Right kidney (tissue), 9 donors: Measurements from ENCODE around the gene KHDC3L.
A peak's percentile ranks its signal among the peaks of the same experiment; 100 is the strongest.

Experiments used
- DNase-seq: peaks from one replicate; pipeline ENCODE4 v3.0.0-alpha.2; 2016
- long read RNA-seq, 8 donors: transcript quantifications; one replicate each; lab custom pipeline, GENCODE V29; 2026

The KHDC3L gene, protein sequence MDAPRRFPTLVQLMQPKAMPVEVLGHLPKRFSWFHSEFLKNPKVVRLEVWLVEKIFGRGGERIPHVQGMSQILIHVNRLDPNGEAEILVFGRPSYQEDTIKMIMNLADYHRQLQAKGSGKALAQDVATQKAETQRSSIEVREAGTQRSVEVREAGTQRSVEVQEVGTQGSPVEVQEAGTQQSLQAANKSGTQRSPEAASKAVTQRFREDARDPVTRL
- long read RNA-seq, donor 1, result 0 reads
- long read RNA-seq, donor 2, result 0 reads
- long read RNA-seq, donor 3, result 0 reads
- long read RNA-seq, donor 4, result 0 reads
- long read RNA-seq, donor 5, result 0 reads
- long read RNA-seq, donor 6, result 0 reads
- long read RNA-seq, donor 7, result 0 reads
- long read RNA-seq, donor 8, result 0 reads

DNA sequence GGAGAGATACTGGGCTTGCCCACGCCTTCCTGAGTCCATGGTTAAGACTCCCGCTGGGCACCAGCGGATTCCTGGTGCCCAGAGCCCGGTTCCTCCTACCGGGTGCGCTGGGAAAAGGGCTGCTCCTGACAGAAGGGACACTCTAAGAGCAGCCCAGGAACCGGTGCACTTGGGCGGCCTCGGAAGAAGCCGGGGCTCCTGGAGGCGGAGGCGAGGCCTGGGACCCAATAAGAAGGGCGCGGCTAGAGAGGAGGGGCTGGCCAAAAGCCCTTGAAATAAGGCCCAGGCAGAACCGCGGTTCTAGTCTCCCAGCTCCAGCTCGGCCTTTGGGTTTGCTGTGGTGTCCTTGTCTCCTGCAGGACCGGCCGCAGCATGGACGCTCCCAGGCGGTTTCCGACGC is at the start of gene KHDC3L:
Gene KHDC3L (plus strand): TSS at position 301 of the 400 bp plus-strand sequence. CDS start 72 bp downstream, at position 373.
- DNase-seq, result no peak

DNA sequence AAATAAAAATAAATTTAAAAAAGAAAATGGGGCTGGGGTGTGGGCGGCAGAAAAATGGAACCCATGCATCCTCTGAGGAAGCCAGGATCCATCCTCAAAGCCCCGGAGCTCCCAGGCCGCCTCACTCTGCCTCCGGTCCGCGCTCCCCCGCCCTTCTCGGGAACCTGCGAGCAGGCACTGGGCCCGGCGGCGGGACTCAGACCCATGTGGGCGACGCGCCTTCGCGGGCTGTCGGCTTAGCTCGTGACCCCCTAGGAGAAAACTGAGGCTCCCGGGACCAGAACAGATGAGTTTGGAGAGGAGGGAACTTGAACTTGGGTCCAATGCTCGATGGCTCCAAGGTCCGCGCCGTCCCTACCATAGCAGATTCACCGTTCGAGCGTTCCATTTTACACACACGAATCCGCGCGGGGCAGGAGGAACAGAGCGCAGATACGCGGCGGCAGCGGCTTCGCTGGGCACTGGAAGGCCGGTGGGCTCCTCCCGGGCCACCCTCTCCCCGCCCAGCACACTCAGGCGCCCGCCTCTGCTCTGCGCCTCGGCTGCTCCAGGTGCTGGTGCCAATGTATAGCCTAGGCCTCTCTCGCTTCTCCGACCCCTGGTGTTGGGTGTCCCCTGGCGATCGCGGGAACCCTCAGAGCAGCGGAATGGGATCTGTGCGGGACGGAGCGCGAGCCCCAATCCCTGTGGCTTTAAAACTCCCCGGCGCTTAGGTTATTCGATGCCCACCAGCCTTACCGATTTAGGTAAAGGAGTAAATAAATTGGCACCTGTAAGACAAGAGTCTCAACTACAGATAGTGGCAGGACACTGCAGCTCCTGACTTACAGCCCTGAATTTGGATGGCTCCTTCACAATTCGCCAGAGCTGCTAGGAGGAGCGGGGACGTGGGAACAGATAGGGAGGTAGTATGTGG is 47.6 kb upstream of the KHDC3L start:
- DNase-seq, result peak; percentile 58

DNA sequence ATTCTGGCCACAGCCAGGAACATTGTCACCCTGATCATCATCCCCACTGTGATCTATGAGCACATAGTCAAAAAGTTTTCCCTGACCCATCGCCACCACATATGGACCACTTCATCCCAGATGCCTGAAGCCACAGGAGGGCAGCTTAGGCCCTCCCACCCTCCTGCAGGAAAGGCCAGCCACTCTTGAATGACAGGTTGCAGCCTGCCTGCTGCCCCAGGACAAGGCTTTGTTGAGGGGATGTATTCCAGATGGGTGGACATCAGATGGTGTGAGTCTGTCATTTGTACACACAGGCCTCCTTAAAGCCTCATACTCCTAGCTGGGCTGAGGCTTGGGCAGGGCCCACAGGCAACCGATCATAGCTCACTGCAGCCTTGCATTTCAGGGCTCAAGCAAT is 39.1 kb upstream of the KHDC3L start:
- no peak for DNase-seq

DNA sequence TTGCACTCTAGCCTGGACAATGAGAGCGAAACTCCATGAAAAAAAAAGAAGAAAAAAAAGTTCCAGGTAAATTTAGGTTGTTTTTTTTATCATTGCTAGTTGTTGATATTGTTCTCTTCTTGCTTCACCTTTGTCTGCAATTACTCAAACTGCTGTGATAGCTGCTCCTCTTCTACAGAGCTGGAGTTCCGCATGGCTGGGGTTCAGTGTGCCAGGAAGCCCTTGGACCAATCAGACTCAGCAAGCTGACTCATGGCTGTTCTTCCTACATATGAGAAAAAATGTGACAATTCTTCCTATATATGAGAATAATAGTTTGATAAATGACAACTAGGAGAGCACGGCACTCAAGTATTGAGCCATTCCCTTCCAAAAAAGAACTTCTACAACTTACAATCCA is 36.8 kb upstream of the KHDC3L start:
- no peak for DNase-seq

DNA sequence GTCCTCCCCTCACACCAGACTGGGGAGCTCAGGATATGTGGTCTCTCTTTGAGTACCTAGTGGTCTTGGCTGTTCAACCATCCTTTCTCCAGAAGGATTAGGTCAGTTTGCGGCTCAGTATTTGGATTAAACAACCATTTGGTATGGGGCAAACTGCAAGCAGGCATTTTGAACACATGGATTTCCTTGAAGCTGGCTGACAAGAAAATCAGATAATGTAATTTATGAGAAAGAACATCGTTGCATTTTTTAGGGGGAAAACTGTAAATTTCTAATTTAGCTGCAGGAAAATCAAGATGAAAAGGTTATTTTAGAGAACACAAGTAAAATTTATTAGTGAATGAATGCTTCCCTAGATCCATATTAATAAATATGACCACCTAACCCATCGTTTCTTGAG is 33.7 kb upstream of the KHDC3L start:
- no peak for DNase-seq

DNA sequence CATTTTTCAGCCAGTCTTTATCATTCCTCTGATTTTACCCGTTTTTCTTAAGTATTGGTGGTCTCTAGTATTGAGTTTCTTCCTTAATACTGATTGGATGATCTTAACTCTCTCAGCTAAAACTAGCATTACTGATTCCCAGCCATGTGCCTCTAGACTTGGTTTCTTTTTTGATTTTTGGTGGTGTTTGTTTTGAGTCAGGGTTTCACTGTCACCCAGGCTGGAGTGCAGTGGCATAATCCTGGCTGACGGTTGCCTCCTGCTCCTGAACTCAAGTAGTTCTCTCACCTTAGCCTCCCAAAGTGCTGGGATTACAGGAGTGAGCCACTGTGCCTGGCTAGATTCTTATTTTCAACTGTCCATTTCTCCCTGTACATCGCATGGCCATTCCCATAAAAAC is 33.3 kb upstream of the KHDC3L start:
- DNase-seq, result no peak

DNA sequence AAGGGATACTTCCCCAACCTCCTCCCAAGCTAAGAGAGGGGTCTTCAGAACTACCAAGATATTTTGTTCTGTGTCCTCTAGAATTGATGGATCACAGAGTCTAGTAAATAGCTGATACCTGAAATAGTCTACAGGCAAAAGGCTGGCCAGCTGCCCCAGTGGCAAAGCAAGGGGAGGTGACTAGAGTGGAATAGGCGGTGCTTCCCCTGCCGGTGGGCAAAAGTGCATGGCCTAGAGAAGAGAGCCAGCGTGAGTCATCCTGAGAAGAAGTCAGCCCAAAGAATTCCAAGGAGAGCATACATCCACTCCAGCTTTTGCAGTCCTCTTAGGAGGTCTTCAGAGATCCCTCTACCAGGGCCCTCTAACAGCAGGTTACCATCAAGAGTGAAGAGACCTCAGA is 23.1 kb upstream of the KHDC3L start:
- DNase-seq, result no peak

DNA sequence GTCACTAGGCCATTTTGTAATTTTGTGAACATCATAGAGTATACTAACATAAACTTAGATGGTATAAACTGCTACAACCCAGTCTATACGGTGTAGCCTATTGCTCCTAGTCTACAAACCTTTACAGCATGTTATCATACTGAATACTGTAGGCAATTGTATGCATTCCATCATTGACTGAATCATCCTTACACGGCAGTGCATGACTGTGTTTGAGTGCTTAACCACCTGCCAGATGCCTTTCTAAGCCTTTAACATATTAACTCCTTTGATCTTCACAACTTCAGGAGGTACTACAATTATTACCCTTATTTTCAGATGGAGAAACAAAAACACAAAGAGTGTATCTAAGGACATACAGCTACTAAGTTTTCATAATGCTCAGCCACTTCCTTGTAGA is 22.4 kb upstream of the KHDC3L start:
- no peak for DNase-seq

DNA sequence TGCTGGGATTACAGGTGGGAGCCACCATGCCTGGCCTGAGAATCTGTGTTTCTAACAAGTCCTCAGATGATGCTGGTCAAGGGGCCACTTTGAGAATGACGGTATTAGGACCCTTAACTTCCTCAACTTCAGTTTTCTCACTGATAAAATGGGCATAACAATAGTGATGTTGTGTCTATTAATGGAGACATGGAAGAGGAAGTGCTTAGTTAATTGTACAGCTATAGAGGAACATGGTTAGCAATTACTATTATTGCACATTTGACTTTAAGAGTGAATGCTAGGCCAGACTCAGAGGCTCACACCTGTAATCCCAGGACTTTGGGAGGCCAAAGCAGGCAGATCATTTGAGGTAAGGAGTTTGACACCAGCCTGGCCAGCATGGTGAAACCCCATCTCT is 21.1 kb upstream of the KHDC3L start:
- no peak for DNase-seq

DNA sequence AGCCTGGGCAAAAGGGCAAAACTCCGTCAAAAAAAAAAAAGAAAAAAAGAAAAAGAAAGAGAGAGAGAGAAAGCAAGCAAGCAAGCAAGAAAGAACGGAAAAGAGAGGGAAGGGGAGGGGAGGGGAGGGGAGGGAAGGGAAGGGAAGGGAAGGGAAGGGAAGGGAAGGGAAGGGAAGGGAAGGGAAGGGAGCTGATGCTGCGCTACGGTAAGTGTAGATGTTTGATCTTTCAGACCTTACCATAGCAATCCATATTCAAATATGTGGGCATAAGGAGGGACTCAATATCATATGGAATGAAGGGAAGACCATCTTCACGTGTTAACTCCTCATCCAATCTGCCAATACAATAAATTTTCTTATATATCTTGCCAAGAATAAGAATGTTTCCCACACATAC is 20.3 kb upstream of the KHDC3L start:
- DNase-seq, result no peak

DNA sequence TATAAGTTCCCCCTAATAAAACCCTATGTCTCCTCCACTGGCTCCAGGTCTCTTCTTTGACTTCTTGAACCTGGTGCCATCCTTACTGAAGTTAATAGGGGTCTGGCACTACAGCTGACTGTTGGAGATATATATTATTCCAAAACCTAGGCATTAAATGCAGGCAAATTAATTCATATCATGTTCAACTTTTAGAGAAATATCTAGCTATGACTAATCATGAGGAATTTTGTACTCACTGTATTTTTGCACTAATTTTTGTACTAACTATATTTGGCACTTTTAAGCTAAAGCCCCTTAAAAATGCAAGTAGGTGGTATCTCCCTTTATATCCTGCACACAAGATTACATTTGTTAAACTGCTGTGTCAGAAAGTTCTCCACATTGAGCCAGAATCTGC is 19.3 kb upstream of the KHDC3L start:
- no peak for DNase-seq

DNA sequence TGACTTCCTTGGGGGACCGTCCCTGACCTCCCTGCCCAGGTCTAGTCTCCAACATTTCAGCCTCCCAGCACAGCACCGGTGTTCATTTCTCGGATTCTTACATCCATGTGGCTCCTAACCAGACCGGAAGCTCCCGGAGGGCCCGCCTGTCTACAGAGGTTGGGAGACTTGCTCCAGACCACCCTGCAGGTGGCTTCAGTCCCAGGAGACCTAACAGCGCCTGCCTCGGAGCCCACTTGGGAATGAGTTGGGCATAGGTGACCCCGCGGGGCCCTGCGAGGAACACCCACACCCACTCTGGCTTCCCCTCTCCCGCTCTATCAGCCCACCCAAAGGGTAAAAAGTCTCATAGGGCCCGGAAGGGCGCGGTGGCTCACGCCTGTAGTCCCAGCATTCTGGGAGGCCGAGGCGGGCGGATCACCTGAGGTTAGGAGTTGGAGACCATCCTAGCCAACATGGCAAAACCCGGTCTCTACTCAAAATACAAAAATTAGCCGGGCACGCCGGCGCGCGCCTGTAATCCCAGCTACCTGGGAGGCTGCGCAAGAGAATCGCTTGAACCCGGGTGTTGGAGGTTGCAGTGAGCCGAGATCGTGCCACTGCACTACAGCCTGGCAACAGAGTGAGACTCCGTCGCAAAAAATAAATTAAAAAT is 13.8 kb upstream of the KHDC3L start:
- no peak for DNase-seq

DNA sequence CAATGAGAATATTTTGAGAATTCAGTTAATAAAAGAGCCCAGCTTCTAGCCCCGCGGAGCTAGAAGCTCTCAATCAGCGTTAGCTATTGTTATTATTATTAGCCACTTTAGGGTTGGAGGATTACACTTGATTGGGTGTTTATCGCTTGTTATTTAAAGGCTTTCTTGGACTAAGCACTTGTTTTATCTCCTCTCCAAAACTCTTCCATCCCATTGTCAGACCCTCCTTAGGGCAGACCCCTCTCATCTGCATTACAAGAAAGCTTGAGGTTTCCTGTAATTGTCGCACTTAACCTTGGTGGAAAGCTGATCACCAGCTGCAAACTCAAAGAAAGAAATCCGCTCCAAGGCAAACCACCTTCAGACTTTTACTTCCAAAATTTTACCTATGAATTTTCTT is 13.1 kb upstream of the KHDC3L start:
- no peak for DNase-seq

DNA sequence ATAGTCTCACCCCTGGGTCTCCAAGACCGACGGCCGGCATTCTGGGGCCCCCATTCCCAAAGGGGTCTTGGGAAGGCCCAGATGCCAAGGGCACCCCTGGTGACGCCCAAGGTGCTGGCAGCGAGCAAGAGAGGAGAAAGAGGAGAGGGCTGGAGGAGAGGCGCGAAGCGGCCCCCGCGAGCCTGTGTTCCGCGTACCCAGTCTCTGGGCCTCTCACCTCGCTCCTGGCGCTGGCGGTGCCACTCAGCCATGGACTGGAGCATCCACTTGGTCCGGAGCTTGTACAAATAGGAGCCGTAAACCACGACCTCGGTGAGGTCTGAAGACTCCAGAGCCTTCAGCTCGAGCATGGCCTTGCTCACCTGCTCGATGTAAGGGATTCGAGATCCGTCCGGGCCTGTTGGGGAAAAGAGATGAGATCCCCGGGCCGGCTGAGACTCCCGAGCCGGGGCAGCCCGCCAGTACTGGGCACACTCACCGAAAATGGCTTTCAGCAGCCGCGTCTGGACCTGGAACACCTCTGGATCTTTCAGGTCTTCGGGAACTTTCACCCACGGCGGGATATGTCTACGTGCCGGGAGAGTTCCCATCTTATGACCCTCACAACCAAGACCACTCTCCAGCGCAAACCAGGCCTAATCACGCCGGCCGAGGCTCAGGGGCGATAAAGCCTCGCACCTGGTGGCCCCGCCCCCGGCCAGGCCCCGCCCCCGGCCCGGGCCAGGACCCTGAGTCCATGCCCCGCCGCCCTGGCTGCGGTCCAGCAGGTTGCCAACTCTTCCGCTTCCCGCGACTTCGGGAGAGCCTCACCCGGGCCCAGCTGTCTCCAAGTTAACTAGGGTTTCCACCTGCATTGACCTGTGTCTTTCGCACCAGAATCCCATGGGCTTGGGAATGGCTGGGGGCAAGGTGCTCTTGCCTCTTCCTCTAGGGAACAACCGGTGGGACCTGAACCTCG is 8.5 kb upstream of the KHDC3L start, which contains the start of gene DPPA5:
Gene DPPA5 (minus strand): TSS at position 641 of the 958 bp plus-strand sequence. CDS start 51 bp downstream, at position 590.
- no peak for DNase-seq

DNA sequence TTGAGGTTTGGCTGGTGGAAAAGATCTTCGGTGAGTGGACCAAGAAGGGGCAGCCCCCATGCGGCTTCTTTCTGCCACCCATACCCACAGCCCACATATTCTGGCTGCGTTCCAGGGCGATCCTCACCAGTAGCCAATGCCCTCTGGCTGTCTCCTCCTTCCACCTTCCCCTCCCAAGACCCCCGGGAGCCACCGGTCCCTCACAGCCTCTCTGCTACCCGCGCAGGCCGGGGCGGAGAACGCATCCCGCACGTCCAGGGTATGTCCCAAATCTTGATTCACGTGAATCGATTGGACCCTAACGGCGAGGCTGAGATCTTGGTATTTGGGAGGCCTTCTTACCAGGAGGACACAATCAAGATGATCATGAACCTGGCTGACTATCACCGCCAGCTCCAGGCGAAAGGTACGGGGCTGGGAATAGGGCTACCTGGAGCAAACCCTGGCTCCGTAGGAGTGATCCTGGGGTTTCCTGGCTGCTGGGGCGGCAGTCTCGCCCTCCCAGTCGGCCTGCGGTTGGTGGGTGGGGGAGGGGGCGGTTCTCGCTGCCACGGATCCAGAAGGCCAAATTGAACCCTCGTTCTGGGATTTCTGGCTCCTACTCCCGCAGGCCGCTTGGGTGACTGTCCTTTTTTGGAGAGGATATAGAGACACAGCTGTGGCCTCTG is 545 bp downstream of the KHDC3L start:
- no peak for DNase-seq

DNA sequence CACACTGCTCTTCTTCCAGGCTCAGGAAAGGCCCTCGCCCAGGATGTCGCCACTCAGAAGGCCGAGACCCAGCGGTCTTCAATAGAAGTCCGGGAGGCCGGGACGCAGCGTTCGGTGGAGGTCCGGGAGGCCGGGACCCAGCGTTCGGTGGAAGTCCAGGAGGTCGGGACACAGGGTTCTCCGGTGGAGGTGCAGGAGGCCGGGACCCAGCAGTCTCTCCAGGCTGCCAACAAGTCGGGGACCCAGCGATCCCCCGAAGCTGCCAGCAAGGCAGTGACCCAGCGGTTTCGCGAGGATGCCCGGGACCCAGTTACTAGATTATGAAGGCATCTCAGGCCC is 1.0 kb downstream of the KHDC3L start:
- no peak for DNase-seq

DNA sequence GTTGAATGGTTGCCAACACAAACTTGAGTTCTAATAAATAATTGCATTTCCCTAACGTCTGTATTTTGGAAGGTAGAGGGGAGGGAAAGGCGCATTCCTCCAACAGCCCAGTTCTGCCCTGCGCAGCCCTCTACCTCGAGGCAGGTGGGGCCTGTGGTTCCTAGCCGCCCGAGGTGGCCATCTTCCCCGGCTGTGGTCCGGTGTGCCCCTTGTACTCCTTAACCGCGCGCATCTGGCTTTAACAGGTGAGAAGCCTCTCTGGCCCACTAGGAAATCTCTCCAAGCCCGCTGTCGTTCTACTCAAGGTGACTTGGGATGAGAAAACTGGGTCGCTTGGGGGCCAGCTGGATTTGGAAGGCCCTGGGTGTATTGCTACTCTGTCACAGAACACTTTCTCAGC is 1.7 kb downstream of the KHDC3L start:
- no peak for DNase-seq

DNA sequence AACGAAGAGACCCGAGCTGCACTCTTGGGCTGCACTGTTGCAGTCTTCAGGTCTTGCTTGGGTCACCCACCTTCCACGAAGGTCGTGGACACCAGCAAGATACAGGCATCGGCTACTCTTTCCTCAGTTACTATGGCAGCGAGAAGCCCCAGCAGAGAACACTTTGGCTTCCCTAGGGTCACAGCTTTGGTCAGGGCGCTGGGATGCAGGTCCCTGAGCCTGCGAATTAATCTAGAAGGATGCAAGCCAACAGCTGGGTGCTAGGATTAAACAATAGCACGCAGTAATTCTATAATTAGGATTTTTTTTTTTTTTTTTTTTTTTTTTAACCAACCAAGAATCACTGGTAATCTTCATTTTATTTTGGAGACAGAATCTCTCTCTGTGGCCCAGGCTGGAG is 2.1 kb downstream of the KHDC3L start:
- no peak for DNase-seq

DNA sequence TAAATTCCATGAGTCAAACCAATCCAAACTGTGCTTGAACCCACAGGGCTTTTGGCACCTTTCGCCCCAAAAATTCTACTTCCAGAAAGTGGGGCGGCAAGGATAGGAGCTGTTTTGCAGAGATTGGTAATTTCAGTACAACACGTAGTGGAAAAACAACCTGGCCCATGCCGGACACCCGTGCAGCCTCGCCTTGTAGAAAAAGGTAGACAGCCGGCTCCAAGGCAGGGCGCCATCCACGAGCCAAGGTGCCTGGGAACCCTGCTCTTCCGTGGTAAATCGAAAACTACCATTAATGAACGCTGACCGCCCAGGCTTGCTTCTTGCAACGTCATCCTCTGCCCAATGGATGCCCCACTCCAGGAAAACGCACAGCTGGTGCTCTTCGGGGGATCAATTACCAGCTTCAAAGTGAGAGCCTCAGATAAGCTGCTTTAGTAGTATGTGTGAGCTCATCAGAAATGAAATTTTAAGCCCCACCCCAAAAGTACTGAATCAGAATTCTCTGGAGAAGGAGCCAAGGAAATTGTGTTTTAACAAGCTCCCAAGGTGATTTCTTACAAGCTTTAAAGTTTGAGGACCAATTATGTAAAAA is 5.4 kb downstream of the KHDC3L start:
- DNase-seq, result no peak

DNA sequence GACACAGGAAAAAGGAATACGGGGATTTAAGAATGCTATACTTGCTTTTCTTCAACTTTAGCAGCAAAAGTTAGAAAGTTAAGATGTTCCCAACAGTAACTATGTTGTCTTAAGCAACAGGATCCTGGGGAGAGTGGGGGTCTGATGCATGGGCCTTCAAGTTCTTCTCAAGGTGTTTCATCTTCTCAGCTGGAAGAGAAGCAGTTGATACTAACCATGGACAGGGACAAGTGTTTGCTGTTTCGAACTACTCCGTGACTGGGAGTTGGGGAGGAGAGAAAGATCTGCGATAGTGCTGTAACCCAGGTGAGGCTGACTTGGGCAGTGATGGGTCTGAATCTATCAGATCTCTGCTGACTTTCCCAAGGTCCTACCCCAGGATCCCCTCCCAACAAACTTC is 6.2 kb downstream of the KHDC3L start:
- no peak for DNase-seq

DNA sequence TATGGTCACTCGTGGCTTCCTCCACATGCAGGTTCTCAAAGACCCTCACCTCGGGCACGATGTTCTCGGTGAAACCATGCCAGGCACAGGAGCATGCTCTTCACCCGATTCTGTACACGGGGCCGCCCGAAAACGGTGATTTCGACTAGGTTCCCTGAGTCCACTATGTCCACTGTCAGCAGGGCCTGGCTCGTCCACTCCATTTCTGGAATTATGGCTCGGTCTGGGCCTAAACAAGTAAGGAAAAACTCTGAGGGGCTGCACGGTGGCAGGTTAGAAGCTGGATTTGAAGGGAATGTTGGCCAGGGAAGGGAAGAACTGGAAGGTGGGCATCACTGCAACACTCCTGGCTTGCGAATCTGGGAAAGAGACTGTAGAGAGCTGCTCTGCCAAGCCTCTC is 6.7 kb downstream of the KHDC3L start:
- no peak for DNase-seq
